ENCODE data around the gene SLC18A3. TPM values are rescaled to one million over a fixed set of nuclear protein-coding genes. Genes with fewer than 3 reads are reported as not detected.

Gene SLC18A3
- total RNA-seq, 1 experiment from 2014 or later, result not detected

DNA sequence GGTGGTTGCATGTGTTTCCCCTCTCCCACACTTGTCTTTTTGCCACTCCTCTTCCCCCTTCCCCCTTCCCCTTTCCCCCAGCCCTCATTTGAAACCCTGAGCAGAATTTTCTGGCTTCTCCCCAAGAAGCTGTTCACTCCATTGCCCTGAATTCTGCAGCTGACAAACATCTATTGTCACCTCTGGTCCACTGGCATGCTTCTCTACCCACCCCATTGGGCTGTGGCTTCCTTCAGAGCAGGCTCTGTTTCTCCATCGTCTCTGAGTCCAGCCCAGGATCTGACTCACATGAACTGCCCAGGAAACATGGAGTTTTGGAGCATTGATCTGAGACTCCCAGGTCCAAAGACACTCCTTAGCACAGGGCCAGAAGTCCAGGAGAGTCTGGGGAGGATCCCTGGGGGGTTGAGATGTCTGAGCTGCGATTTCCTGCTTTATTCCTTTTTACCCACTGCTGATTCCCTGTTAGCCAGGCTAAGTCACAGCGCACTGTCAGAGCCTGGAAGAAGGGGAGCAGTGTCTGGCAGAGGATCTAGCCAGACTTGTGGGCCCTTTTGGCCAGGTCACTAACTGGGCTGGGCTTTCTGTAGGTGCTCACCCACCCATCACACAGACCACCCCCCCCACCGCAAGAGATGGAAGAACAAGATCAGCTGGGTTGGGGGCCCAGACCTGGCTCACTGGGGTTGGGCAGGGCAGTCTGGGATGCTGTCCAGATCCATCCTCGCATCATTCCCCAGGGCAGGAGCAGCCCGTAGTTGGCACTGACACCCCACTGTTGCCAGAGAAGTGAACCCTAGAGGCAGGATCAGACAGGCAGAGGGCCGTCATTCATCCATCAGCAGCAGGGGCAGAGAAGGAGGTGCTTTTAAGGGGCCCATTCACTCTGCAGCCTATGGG lies 7.3 kb downstream of the SLC18A3 start:
- H3K27ac ChIP-seq (ENCODE audit: low read length), result no peak overlapping the region
- ATAC-seq, result no peak
- H3K4me3 ChIP-seq (ENCODE audit: low read depth in 2 of 2, low read length in 2 of 2), result no peak overlapping the region
- in situ Hi-C loops (cut with HindIII; ENCODE audit: low pct_unique_long_range_greater_than_20kb, low sequenced_read_pairs), result no loop called here
- intact Hi-C loops (cut with micrococcal nuclease; ENCODE audit: unreplicated experiment), result no loop called here
- TF ChIP-seq TCF7L2 (IDR thresholded peaks at IDR 0.05; ENCODE audit: low read depth, low read length) (no peak), CTCF (IDR thresholded peaks at IDR 0.05) (no peak), REST (IDR thresholded peaks at IDR 0.05; ENCODE audit: insufficient read depth in 1 of 2, low read depth in 2 of 2, low read length in 1 of 2) (no peak), POLR2AphosphoS5 (IDR thresholded peaks at IDR 0.05; ENCODE audit: low read depth, low read length) (no peak), SIN3A (IDR thresholded peaks at IDR 0.05; ENCODE audit: borderline replicate concordance, insufficient read depth, low read depth, low read length) (no peak)
- no TSS peak for BruUV-seq (replicated peaks)
- no peaks in the 10 kb centered on the region for H3K4me1 ChIP-seq (ENCODE audit: control insufficient read depth, insufficient read depth, low read length)
- H3K27me3 ChIP-seq (ENCODE audit: control insufficient read depth, insufficient read depth, low read length), result peaks cover 21% of the 10 kb centered on the region; the same call in 1 of the 2 replicates
- no peak for DNase-seq (ENCODE audit: low read depth, low spot score)
- POLR2A ChIA-PET, result no interaction called here
- H3K9me3 ChIP-seq (ENCODE audit: control insufficient read depth, insufficient read depth, low read depth, low read length), result no peaks in the 10 kb centered on the region
- CTCF ChIA-PET, result interaction anchor here (0.6 kb wide), 1 partner anchor 303 kb away, joined by 3 read pairs; no protein-coding TSS in a partner anchor
- H3K36me3 ChIP-seq (ENCODE audit: control insufficient read depth, insufficient read depth, low read length), result no peaks in the 10 kb centered on the region

DNA sequence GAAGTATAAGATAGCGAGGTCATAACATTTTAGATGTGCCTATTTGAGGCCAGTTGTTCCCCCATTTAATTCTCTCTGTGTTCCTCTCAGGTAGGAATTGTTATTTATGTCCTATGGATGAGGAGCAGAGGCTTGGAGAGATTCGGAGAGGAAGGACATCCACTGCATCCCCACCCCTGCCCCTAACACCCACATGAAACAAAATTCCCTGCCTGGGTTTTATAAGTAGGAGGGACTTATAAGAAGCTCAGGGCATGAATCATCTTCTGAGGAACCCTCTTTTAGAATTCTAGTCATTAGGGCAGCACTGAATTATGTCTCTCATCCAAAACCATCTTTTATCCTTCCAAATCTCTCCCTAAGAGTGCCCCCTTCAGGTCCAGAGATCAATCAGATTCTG lies 8.7 kb downstream of the SLC18A3 start:
- ChIA-PET POLR2A (no interaction called here), CTCF (no interaction called here)
- Histone ChIP-seq H3K27ac (ENCODE audit: low read length) (no peak overlapping the region), H3K4me3 (ENCODE audit: low read depth in 2 of 2, low read length in 2 of 2) (no peak overlapping the region), H3K27me3 (ENCODE audit: control insufficient read depth, insufficient read depth, low read length) (peaks cover 11% of the 10 kb centered on the region; the same call in 1 of the 2 replicates), H3K4me1 (ENCODE audit: control insufficient read depth, insufficient read depth, low read length) (no peaks in the 10 kb centered on the region), H3K36me3 (ENCODE audit: control insufficient read depth, insufficient read depth, low read length) (no peaks in the 10 kb centered on the region), H3K9me3 (ENCODE audit: control insufficient read depth, insufficient read depth, low read depth, low read length) (no peaks in the 10 kb centered on the region)
- intact Hi-C loops (cut with micrococcal nuclease; ENCODE audit: unreplicated experiment), result no loop called here
- TF ChIP-seq TCF7L2 (IDR thresholded peaks at IDR 0.05; ENCODE audit: low read depth, low read length), result no peak
- TF ChIP-seq REST (IDR thresholded peaks at IDR 0.05; ENCODE audit: insufficient read depth in 1 of 2, low read depth in 2 of 2, low read length in 1 of 2), result no peak
- TF ChIP-seq POLR2AphosphoS5 (IDR thresholded peaks at IDR 0.05; ENCODE audit: low read depth, low read length), result no peak
- TF ChIP-seq SIN3A (IDR thresholded peaks at IDR 0.05; ENCODE audit: borderline replicate concordance, insufficient read depth, low read depth, low read length), result no peak
- TF ChIP-seq CTCF (IDR thresholded peaks at IDR 0.05), result no peak
- BruUV-seq (replicated peaks), result no TSS peak
- DNase-seq (ENCODE audit: low read depth, low spot score) (no peak), ATAC-seq (no peak)
- in situ Hi-C loops (cut with HindIII; ENCODE audit: low pct_unique_long_range_greater_than_20kb, low sequenced_read_pairs), result no loop called here
